ENCODE measurements around the gene SLC38A8.

GRCh38 chr16:83971165-83972130 lies 71.1 kb downstream of the SLC38A8 start:
- TF ChIP-seq, protein P1, sequence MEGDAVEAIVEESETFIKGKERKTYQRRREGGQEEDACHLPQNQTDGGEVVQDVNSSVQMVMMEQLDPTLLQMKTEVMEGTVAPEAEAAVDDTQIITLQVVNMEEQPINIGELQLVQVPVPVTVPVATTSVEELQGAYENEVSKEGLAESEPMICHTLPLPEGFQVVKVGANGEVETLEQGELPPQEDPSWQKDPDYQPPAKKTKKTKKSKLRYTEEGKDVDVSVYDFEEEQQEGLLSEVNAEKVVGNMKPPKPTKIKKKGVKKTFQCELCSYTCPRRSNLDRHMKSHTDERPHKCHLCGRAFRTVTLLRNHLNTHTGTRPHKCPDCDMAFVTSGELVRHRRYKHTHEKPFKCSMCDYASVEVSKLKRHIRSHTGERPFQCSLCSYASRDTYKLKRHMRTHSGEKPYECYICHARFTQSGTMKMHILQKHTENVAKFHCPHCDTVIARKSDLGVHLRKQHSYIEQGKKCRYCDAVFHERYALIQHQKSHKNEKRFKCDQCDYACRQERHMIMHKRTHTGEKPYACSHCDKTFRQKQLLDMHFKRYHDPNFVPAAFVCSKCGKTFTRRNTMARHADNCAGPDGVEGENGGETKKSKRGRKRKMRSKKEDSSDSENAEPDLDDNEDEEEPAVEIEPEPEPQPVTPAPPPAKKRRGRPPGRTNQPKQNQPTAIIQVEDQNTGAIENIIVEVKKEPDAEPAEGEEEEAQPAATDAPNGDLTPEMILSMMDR (IDR thresholded peaks at IDR 0.05) = no peak
- TF ChIP-seq POLR2A (IDR thresholded peaks at IDR 0.05) = no peak

All from lower leg skin (tissue), 3 donors.